ENCODE measurements around the gene TMEM41A. TPM values are rescaled to one million over a fixed set of nuclear protein-coding genes. Genes with fewer than 3 reads are reported as not detected.
"Not testable (repeated sequence)": the region's sequence is repeated elsewhere in the genome, so short reads cannot be mapped to it uniquely, and the experiment has no call there.

Gene TMEM41A
- total and polyA plus RNA-seq, 2 donors (not counting 1 experiment from before 2014, with no cell fraction given) = 8.5 to 23.7 TPM

- POLR2A ChIA-PET = no interaction called here
These were observed 19.4 kb downstream of the TMEM41A start for GRCh38 chr3:185479373-185479945.

GRCh38 chr3:185477316-185477715, 21.5 kb downstream of the TMEM41A start:
- Histone ChIP-seq H3K9ac (ENCODE audit: low read length) (no peak overlapping the region), H3K4me3 (ENCODE audit: control extremely low read depth in 1 of 5, extremely low read depth in 1 of 5, insufficient read depth in 1 of 5, low read depth in 2 of 5, low read length in 4 of 5) (no peak overlapping the region), H3K4me1 (ENCODE audit: control insufficient read depth in 2 of 2, insufficient read depth in 2 of 2, low read length in 2 of 2) (no peaks in the 10 kb centered on the region), H2AFZ (ENCODE audit: insufficient read depth, low read depth, low read length, poor library complexity, severe bottlenecking) (no peak overlapping the region), H3K9me3 (ENCODE audit: control extremely low read depth in 1 of 3, control insufficient read depth in 2 of 3, insufficient read depth in 1 of 3, low read length in 2 of 3) (peaks cover 0 to 3% (median 0%) of the 10 kb centered on the region in 3 donors), H3K27me3 (replicated peaks in 1 of 4; ENCODE audit: control extremely low read depth in 1 of 4, control insufficient read depth in 3 of 4, insufficient read depth in 4 of 4, low read length in 3 of 4) (no peaks in the 10 kb centered on the region), H3K4me2 (replicated peaks; ENCODE audit: low read depth, low read length, poor library complexity, severe bottlenecking) (no peak overlapping the region), H3K36me3 (replicated peaks in 1 of 2; ENCODE audit: control extremely low read depth in 1 of 2, control insufficient read depth in 1 of 2, extremely low read depth in 1 of 2, insufficient read depth in 2 of 2, low read length in 1 of 2) (peaks cover 0 to 6% of the 10 kb centered on the region in 2 experiments), H3K27ac (ENCODE audit: low read length in 2 of 2) (no peak overlapping the region), H3K79me2 (ENCODE audit: control insufficient read depth, insufficient read depth, low read length) (no peaks in the 10 kb centered on the region), H4K20me1 (ENCODE audit: control insufficient read depth, insufficient read depth, low read length, poor library complexity, severe bottlenecking) (no peaks in the 10 kb centered on the region)
- TF ChIP-seq CTCF (IDR thresholded peaks at IDR 0.05) (no peak), EZH2 (IDR thresholded peaks at IDR 0.05; ENCODE audit: borderline replicate concordance, insufficient read depth, low read depth, low read length, poor library complexity, severe bottlenecking) (no peak)
- CTCF ChIA-PET = no interaction called here
- DNase-seq (no peak), ATAC-seq (ENCODE audit: low read depth) (no peak)
- no peak overlapping the region for H3K4me3 Mint-ChIP-seq
- WGBS (ENCODE audit: insufficient coverage) = 100% methylated on average over 1 of the region's 3 CpGs
- H3K9me3 Mint-ChIP-seq (ENCODE audit: insufficient read depth) = no peaks in the 10 kb centered on the region
- POLR2A ChIA-PET = no interaction called here
- intact Hi-C loops (cut with micrococcal nuclease) = no loop called here
- H3K27me3 Mint-ChIP-seq = no peaks in the 10 kb centered on the region
- H3K27ac Mint-ChIP-seq = no peak overlapping the region
- H3K4me1 Mint-ChIP-seq = no peaks in the 10 kb centered on the region

More at GRCh38 chr3:185479373-185479945, 19.4 kb downstream of the TMEM41A start:
- no peak overlapping the region for H3K4me2 ChIP-seq (replicated peaks; ENCODE audit: low read depth, low read length, poor library complexity, severe bottlenecking)
- TF ChIP-seq CTCF (IDR thresholded peaks at IDR 0.05) (no peak), EZH2 (IDR thresholded peaks at IDR 0.05; ENCODE audit: borderline replicate concordance, insufficient read depth, low read depth, low read length, poor library complexity, severe bottlenecking) (no peak)
- no peaks in the 10 kb centered on the region for H3K9me3 Mint-ChIP-seq (ENCODE audit: insufficient read depth)
- H3K27me3 ChIP-seq (replicated peaks in 1 of 4; ENCODE audit: control extremely low read depth in 1 of 4, control insufficient read depth in 3 of 4, insufficient read depth in 4 of 4, low read length in 3 of 4) = no peaks in the 10 kb centered on the region
- H2AFZ ChIP-seq (ENCODE audit: insufficient read depth, low read depth, low read length, poor library complexity, severe bottlenecking) = no peak overlapping the region
- H3K9ac ChIP-seq (ENCODE audit: low read length) = no peak overlapping the region
- no peak overlapping the region for H3K27ac ChIP-seq (ENCODE audit: low read length in 2 of 2)
- peaks cover 0 to 3% (median 0%) of the 10 kb centered on the region in 3 donors for H3K9me3 ChIP-seq (ENCODE audit: control extremely low read depth in 1 of 3, control insufficient read depth in 2 of 3, insufficient read depth in 1 of 3, low read length in 2 of 3)
- DNase-seq (no peak), ATAC-seq (ENCODE audit: low read depth) (no peak)
- no peaks in the 10 kb centered on the region for H4K20me1 ChIP-seq (ENCODE audit: control insufficient read depth, insufficient read depth, low read length, poor library complexity, severe bottlenecking)
- H3K79me2 ChIP-seq (ENCODE audit: control insufficient read depth, insufficient read depth, low read length) = no peaks in the 10 kb centered on the region
- no peak overlapping the region for H3K4me3 Mint-ChIP-seq
- intact Hi-C loops (cut with micrococcal nuclease) = no loop called here
- peaks cover 3% of the 10 kb centered on the region for H3K4me1 Mint-ChIP-seq
- no peak overlapping the region for H3K27ac Mint-ChIP-seq
- no peak overlapping the region for H3K4me3 ChIP-seq (ENCODE audit: control extremely low read depth in 1 of 5, extremely low read depth in 1 of 5, insufficient read depth in 1 of 5, low read depth in 2 of 5, low read length in 4 of 5)
- no peaks in the 10 kb centered on the region for H3K4me1 ChIP-seq (ENCODE audit: control insufficient read depth in 2 of 2, insufficient read depth in 2 of 2, low read length in 2 of 2)
- no peaks in the 10 kb centered on the region for H3K27me3 Mint-ChIP-seq
- no CpG with 5 or more reads among the region's 2 CpGs for whole genome bisulfite sequencing (ENCODE audit: insufficient coverage)
- CTCF ChIA-PET = interaction anchor here (0.7 kb wide), 1 partner anchor 182 kb away, joined by 3 read pairs; no protein-coding TSS in a partner anchor
- peaks cover 0 to 6% of the 10 kb centered on the region in 2 experiments for H3K36me3 ChIP-seq (replicated peaks in 1 of 2; ENCODE audit: control extremely low read depth in 1 of 2, control insufficient read depth in 1 of 2, extremely low read depth in 1 of 2, insufficient read depth in 2 of 2, low read length in 1 of 2)

- H3K79me2 ChIP-seq (ENCODE audit: control insufficient read depth, insufficient read depth, low read length); intact Hi-C loops (cut with micrococcal nuclease); ATAC-seq (ENCODE audit: low read depth); CTCF ChIA-PET; H3K4me3 Mint-ChIP-seq; H3K27me3 ChIP-seq (replicated peaks in 1 of 4; ENCODE audit: control extremely low read depth in 1 of 4, control insufficient read depth in 3 of 4, insufficient read depth in 4 of 4, low read length in 3 of 4); H4K20me1 ChIP-seq (ENCODE audit: control insufficient read depth, insufficient read depth, low read length, poor library complexity, severe bottlenecking); H3K36me3 ChIP-seq (replicated peaks in 1 of 2; ENCODE audit: control extremely low read depth in 1 of 2, control insufficient read depth in 1 of 2, extremely low read depth in 1 of 2, insufficient read depth in 2 of 2, low read length in 1 of 2); H3K9me3 ChIP-seq (ENCODE audit: control extremely low read depth in 1 of 3, control insufficient read depth in 2 of 3, insufficient read depth in 1 of 3, low read length in 2 of 3); H3K4me1 Mint-ChIP-seq; H3K27me3 Mint-ChIP-seq; H3K4me3 ChIP-seq (ENCODE audit: control extremely low read depth in 1 of 5, extremely low read depth in 1 of 5, insufficient read depth in 1 of 5, low read depth in 2 of 5, low read length in 4 of 5); H3K4me1 ChIP-seq (ENCODE audit: control insufficient read depth in 2 of 2, insufficient read depth in 2 of 2, low read length in 2 of 2); POLR2A ChIA-PET; H3K9me3 Mint-ChIP-seq (ENCODE audit: insufficient read depth); H3K4me2 ChIP-seq (replicated peaks; ENCODE audit: low read depth, low read length, poor library complexity, severe bottlenecking); H3K9ac ChIP-seq (ENCODE audit: low read length); H3K27ac Mint-ChIP-seq; H3K27ac ChIP-seq (ENCODE audit: low read length in 2 of 2); H2AFZ ChIP-seq (ENCODE audit: insufficient read depth, low read depth, low read length, poor library complexity, severe bottlenecking); DNase-seq: not testable (repeated sequence)
- no CpG with 5 or more reads among the region's 6 CpGs for WGBS (ENCODE audit: insufficient coverage)
These were observed 23.9 kb downstream of the TMEM41A start for GRCh38 chr3:185474922-185475321.

Data from B cell (primary cell).